AG09309 (cell line): ENCODE results near the gene MTMR12.

Experiments used
- DNase-seq: peaks from one replicate; pipeline ENCODE4 v3.0.0-alpha.2; 2010; ENCODE audit warnings: low read depth
- H3K4me3 ChIP-seq: 2 replicates; pipeline ENCODE4 v1.5.1; 2011; ENCODE audit warnings: mild to moderate bottlenecking, low read depth, low read length, moderate library complexity; ENCODE audit not compliant: control insufficient read depth
- TF ChIP-seq, protein P1 (sequence below): IDR thresholded peaks from 2 replicates; pipeline ENCODE4 v1.5.1; 2011; ENCODE audit warnings: mild to moderate bottlenecking, low read depth, low read length, inconsistent platforms; ENCODE audit not compliant: insufficient read depth, control insufficient read depth; ENCODE audit errors: missing control alignments

MTMR12 gene

DNA sequence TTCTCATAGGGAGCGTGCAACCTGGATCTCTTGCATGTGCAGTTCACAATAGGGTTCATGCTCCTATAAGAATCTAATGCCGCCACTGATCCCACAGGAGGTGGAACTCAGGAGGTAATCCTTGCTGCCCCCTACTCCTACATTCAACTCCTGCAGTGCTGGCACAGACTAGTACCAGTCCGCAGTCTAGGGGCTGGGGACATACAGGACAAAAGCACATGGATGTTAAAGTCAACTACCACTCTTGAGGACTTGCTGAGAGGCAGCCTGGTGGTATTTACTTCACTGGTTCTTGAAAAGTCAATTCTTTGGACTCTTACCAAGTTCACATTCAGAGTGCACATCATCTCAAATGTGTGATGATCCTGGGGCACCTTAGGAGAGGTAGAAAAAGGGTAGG is 33.0 kb downstream of the MTMR12 start:
- no peak for DNase-seq
- TF ChIP-seq, protein P1, sequence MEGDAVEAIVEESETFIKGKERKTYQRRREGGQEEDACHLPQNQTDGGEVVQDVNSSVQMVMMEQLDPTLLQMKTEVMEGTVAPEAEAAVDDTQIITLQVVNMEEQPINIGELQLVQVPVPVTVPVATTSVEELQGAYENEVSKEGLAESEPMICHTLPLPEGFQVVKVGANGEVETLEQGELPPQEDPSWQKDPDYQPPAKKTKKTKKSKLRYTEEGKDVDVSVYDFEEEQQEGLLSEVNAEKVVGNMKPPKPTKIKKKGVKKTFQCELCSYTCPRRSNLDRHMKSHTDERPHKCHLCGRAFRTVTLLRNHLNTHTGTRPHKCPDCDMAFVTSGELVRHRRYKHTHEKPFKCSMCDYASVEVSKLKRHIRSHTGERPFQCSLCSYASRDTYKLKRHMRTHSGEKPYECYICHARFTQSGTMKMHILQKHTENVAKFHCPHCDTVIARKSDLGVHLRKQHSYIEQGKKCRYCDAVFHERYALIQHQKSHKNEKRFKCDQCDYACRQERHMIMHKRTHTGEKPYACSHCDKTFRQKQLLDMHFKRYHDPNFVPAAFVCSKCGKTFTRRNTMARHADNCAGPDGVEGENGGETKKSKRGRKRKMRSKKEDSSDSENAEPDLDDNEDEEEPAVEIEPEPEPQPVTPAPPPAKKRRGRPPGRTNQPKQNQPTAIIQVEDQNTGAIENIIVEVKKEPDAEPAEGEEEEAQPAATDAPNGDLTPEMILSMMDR: no peak
- no peak overlapping the region for H3K4me3 ChIP-seq

DNA sequence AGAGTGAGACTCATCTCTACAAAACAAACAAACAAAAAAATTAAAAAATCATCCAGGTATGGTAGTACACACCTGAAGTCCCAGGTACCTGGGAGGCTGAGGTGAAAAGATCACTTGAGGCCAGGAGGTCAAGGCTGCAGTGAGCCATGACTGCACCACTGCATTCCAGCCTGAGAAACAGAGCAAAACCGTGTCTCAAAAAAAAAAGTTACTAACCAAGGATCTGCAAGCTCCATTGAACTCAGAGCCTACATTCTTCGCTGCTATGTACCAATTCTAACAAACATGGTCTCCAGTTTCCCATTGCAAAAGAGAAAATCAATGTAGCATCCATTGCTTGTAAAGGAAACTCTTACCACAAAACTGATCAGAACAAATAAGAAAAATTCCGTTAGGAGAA is 33.5 kb downstream of the MTMR12 start:
- no peak for DNase-seq
- TF ChIP-seq, protein P1: no peak
- no peak overlapping the region for H3K4me3 ChIP-seq

DNA sequence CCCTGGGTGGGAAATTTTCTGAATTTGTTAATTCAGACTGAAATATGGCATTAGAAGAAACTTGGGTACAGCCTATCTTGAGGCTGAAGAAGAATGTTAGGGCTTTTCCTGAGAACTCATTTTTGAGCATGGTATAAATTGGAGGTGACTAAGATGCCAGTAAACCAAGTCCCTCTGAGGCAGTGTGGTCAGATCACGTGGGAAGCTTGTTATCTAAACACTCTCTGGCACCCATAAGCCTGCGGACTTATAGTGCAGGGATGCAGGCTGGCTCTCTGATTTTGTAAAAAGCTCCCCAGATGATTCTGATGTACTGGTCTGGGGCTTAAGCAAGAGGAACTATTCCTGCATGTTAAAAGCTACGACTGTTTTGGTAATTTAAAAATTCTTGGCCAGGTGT is 34.3 kb downstream of the MTMR12 start:
- H3K4me3 ChIP-seq: no peak overlapping the region
- peak; percentile 59 for DNase-seq
- TF ChIP-seq, protein P1: no peak

DNA sequence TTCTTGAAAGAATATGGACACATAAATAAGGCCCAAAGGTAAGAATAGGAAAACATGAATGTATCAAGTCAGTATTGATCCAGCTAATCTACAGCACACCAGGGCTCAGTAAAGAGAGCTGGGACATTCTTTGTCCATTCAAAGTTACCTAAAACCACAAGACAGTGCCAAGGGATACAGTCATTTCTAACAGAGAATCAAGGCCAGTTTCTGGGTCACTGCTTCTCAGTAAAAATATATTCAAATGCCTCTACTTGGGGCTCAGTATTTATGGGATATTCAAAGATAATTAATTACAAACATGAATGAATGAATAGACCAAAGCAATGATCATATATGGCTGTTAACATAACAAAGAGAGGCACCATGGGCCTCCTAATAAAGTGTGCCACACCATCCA is 34.9 kb downstream of the MTMR12 start:
- TF ChIP-seq, protein P1: no peak
- no peak overlapping the region for H3K4me3 ChIP-seq
- no peak for DNase-seq

DNA sequence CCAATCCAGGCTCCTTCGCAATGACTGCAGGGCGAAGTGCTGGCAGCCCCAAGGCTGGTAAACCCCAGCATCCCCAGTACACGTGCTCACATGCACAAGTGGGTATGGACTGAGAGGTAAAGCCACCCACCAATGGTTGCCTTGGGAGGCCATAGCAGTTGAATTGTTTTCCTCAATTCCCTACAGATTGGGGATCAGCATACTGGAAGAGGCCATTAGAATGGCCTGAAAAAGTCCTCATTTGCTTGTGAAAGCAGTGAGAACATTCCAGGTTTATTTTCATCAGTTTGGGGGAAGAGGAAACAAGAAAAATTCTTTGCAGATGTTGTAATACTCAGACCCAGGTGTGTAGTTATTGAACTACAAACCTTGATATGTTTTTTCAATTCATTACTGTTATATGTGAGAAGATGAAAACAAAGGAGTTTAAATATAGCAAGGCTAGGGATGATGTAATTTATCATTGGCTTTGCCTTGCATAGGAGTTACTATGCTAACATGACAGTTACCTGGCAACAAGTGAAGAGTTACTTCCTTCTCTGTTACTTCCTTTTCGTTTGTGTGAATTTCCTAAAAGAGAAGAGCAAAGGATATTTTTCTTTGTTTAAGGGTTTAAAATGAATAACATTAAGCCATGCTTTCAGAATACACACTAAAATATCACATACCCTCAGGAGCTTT is 36.4 kb downstream of the MTMR12 start:
- TF ChIP-seq, protein P1: no peak
- no peak for DNase-seq
- H3K4me3 ChIP-seq: no peak overlapping the region

DNA sequence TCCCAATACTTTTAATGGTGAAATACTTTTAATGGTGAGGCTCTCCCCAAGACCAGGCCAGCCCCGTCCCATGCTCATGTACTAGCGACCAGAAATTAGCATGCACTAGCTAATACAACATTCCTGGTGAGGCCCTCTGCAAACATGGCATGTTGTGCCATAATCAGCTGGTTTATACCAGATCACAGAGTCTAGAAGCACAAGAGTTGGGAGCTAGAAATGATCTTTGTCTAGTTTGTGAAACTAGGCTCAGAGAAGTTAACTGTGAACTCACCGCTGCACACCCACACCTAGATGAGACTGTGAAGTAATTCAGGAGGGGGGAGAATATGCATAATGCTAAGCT is 37.4 kb downstream of the MTMR12 start:
- DNase-seq: no peak
- TF ChIP-seq, protein P1: no peak

More for the DNA sequence above, 37.4 kb downstream of the MTMR12 start:
- H3K4me3 ChIP-seq: no peak overlapping the region
